A673 (cell line): ENCODE data around the gene ZNF224.
"Not testable (repeated sequence)": the region's sequence is repeated elsewhere in the genome, so short reads cannot be mapped to it uniquely, and the experiment has no call there.

Source experiments
- CTCF ChIP-seq: fragments of 300-800, 200-600 bp; sonication (generic); conservative IDR thresholded peaks from 2 replicates; pipeline ENCODE4 v1.5.1; 2017; ENCODE audit warnings: low read depth, mild to moderate bottlenecking, antibody characterized with exemption, low read length, moderate library complexity, mixed read lengths
- EZH2 ChIP-seq: fragments of 200-600 bp; sonication (generic); IDR thresholded peaks from 2 replicates; pipeline ENCODE4 v1.6.1; 2017; ENCODE audit warnings: borderline replicate concordance, low read depth, mild to moderate bottlenecking, mixed read lengths, antibody characterized with exemption, low read length; ENCODE audit not compliant: poor library complexity, severe bottlenecking

- TF ChIP-seq CTCF, EZH2: not testable (repeated sequence)
These were observed 27.0 kb downstream of the ZNF224 start for GRCh38 chr19:44121162-44121561.
